HG03457 (cell line): ENCODE data around the gene AGBL4.

Experiments
- ATAC-seq: cut with Tn5 transposase; IDR thresholded peaks from one replicate; pipeline ENCODE4 v1.9.1; 2021; ENCODE audit warnings: moderate number of reproducible peaks; ENCODE audit not compliant: unreplicated experiment

Gene AGBL4

GRCh38 chr1:48673332-48674105, 1350.2 kb downstream of the AGBL4 start:
- ATAC-seq = no peak

- ATAC-seq = no peak
Measured at GRCh38 chr1:48671578-48671977, 1352.2 kb downstream of the AGBL4 start.

- ATAC-seq = no peak
Measured at GRCh38 chr1:48670234-48671020, 1353.3 kb downstream of the AGBL4 start.

- no peak for ATAC-seq
Measured at GRCh38 chr1:48668339-48668738, 1355.4 kb downstream of the AGBL4 start.

GRCh38 chr1:48667782-48668181, 1356.0 kb downstream of the AGBL4 start:
- ATAC-seq = no peak

GRCh38 chr1:48665708-48666407, 1357.9 kb downstream of the AGBL4 start:
- ATAC-seq = no peak

GRCh38 chr1:48661726-48662463, 1361.9 kb downstream of the AGBL4 start:
- no peak for ATAC-seq

- no peak for ATAC-seq
Measured at GRCh38 chr1:48659801-48660200, 1364.0 kb downstream of the AGBL4 start.

- ATAC-seq = no peak
Measured at GRCh38 chr1:48657413-48657812, 1366.3 kb downstream of the AGBL4 start.

GRCh38 chr1:48654606-48655210, 1369.0 kb downstream of the AGBL4 start:
- ATAC-seq = no peak

GRCh38 chr1:48652334-48652733, 1371.4 kb downstream of the AGBL4 start:
- ATAC-seq = no peak

- ATAC-seq = no peak
Measured at GRCh38 chr1:48649880-48650279, 1373.9 kb downstream of the AGBL4 start.

GRCh38 chr1:48645883-48646282, 1377.9 kb downstream of the AGBL4 start:
- ATAC-seq = no peak

- no peak for ATAC-seq
Measured at GRCh38 chr1:48644905-48645605, 1378.7 kb downstream of the AGBL4 start.

GRCh38 chr1:48644190-48644900, 1379.4 kb downstream of the AGBL4 start:
- no peak for ATAC-seq

GRCh38 chr1:48643193-48643592, 1380.6 kb downstream of the AGBL4 start:
- ATAC-seq = no peak

GRCh38 chr1:48640836-48641492, 1382.8 kb downstream of the AGBL4 start:
- no peak for ATAC-seq

GRCh38 chr1:48629867-48630266, 1393.9 kb downstream of the AGBL4 start:
- no peak for ATAC-seq

GRCh38 chr1:48627486-48627885, 1396.3 kb downstream of the AGBL4 start:
- ATAC-seq = no peak
